Measurements from ENCODE around the gene STUB1. TPM values are rescaled to one million over a fixed set of nuclear protein-coding genes. Genes with fewer than 3 reads are reported as not detected.

STUB1 gene
- polyA plus RNA-seq, 3 donors from 2014 or later: 183 to 225 (median 194) TPM

DNA sequence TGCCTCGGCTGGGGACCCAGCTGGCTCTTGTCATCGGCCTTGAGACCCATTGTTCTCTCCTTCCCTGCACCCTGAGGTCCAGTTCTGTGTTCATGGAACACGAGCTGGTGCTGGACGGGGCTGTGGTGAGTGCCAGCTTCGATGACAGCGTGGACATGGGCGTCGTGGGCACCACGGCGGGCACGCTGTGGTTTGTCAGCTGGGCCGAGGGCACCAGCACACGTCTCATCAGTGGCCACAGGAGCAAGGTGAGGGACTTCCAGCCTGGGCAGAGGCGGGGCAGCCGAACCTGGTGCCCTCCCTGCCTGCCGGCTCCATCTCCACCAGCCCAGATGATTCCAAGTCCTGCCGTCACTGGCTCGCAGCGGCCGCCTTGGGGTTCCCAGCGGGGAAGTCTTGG, 17.6 kb upstream of the STUB1 start:
- no peak for DNase-seq

DNA sequence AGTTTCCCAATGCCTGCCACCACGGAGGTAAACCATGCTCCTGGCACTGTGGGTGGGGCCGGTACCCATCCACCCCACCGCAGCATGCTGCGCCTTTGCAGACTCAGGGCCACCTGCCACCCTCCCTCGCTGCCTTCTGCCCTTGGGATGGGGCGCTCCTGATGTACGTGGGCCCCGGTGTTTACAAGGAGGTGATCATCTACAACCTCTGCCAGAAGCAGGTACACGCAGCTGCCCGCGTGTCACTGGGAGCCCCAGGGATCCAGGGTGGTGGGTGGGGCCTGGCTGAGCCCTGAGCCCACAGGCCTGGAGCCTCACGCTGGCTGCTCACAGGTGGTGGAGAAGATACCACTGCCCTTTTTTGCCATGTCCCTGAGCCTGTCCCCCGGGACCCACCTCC, 13.6 kb upstream of the STUB1 start:
- no peaks in the 10 kb centered on the region for H3K9me3 Mint-ChIP-seq
- no peaks in the 10 kb centered on the region for H3K36me3 Mint-ChIP-seq
- H3K27me3 Mint-ChIP-seq (ENCODE audit: low read depth in 3 of 3): peaks cover 1 to 3% (median 2%) of the 10 kb centered on the region in 3 donors
- H3K4me1 Mint-ChIP-seq: peaks cover 6 to 15% of the 10 kb centered on the region in 2 donors
- no peak overlapping the region for H3K4me3 Mint-ChIP-seq
- no peak overlapping the region for H3K27ac Mint-ChIP-seq
- no peak for DNase-seq

More for the DNA sequence above, 17.6 kb upstream of the STUB1 start:
- Mint-ChIP-seq H3K9me3 (no peaks in the 10 kb centered on the region), H3K27ac (no peak overlapping the region), H3K4me3 (no peak overlapping the region), H3K36me3 (no peaks in the 10 kb centered on the region), H3K4me1 (peaks cover 2 to 13% of the 10 kb centered on the region in 2 donors), H3K27me3 (ENCODE audit: low read depth in 3 of 3) (peaks cover 0 to under 1% (median 0%) of the 10 kb centered on the region in 3 donors)

DNA sequence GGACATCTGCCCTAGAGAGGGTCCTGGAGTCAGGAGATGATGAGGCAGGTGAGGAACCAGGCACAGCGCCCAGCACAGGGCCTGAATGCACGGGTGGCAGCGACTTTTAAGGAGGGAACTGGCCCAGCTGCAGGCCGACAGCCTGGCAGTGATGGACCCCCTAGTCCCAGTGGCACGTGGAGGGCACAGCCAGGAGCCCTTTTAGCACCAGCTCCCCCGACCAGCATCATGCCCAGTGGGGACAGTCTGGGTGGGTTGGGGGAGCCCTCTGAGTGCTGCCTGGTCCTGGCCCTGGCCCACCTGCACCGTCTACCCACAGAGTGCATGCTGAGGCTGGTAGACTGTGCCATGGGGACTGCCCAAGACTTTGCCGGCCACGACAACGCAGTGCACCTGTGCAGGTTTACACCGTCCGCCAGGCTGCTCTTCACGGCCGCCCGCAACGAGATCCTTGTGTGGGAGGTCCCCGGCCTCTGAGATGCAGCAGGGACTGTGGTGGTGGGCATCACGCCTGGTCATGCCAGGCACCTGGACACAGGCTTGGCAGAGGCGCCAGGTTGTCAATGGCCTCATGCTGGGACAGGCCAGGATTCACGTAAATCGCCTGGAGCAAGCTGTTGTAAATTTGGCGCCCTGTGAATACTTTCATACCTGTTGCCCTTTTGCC, 13.0 kb upstream of the STUB1 start:
- Mint-ChIP-seq H3K4me1 (peaks cover 6 to 15% of the 10 kb centered on the region in 2 donors), H3K36me3 (no peaks in the 10 kb centered on the region), H3K4me3 (peak overlapping the region; percentile 61 to 82 (median 76)), H3K9me3 (no peaks in the 10 kb centered on the region), H3K27me3 (ENCODE audit: low read depth in 3 of 3) (peaks cover 1 to 3% (median 2%) of the 10 kb centered on the region in 3 donors), H3K27ac (peak overlapping the region; percentile 81 to 95 (median 88))
- no peak for DNase-seq

DNA sequence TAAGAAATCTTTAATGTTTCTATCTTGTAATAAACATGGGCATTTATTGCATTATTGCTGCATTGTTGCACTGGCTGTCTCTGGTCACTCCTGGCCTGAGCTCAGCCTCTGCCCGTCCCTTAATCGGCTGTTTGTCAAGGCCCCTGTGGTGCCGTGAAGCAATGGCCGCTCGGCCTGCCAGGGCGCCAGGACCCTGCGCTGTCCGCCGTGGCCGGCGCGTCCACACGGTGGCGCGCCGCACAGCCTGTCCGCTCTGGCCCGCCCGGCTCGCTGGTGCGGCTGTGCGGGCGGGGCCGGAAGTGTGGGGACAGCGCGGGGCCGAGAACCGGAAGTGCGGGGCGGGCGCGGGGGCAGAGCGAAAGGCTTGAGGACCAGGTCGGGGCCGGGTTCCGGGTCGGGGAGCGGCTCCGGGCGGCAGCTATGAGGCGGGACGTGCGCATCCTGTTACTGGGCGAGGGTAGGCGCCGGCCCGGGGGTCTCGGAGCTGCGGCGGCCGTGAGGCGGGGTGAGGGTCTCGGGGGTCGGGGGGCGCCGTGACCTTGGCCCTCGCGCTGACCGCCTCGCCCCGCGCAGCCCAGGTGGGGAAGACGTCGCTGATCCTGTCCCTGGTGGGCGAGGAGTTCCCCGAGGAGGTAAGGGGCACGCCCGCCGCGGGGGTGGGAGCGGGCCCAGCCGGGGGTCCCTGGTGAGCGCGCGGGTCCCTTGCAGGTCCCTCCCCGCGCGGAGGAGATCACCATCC, 12.3 kb upstream of the STUB1 start, which contains the start of gene RHOT2:
TSS of gene RHOT2 (plus strand) at position 353 of the 739 bp plus-strand sequence. CDS start at position 421, 68 bp downstream.
- Mint-ChIP-seq H3K4me1 (peaks cover 6 to 12% of the 10 kb centered on the region in 2 donors), H3K9me3 (no peaks in the 10 kb centered on the region), H3K36me3 (no peaks in the 10 kb centered on the region), H3K27ac (peak within 1 kb of the TSS; percentile 81 to 95 (median 88)), H3K27me3 (ENCODE audit: low read depth in 3 of 3) (peaks cover 1 to 3% (median 2%) of the 10 kb centered on the region in 3 donors), H3K4me3 (peak within 1 kb of the TSS; percentile 69 to 82 (median 76))
- DNase-seq: peak; percentile 95 to 96 (median 96)

DNA sequence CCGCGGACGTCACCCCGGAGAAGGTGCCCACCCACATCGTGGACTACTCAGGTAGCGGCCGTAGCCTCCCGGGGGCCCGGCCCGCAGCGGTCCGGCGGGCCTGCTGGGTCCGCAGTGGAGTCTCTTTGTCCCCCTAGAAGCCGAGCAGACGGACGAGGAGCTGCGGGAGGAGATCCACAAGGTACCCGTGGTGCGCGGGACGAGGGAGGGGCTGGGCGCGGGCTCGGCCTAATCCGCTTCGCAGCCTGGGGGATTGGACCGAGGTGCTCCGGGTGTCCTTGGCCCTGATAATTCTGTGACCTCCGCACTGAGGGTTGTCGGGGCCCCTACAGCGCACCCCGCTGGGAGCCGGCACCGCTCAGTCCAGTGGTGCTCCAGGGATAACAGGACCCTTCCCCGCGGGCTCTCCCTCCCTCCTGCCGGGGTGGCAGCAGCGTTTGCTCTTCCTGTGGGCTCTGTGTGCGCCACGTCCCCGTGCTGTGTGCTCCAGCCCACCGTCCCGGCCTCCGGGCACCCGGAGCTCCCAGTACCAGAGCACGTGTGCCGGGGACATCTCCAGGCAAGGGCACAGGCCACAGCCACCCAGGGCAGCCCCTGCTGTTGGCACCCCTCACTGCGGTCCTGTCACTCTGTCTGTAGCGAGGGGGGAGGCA, 11.6 kb upstream of the STUB1 start:
- Mint-ChIP-seq H3K27ac (peak overlapping the region in 3 of 6 donors; percentile 34 to 70 (median 62)), H3K4me1 (peaks cover 6 to 11% of the 10 kb centered on the region in 2 donors), H3K4me3 (peak overlapping the region; percentile 58 to 80 (median 69)), H3K36me3 (no peaks in the 10 kb centered on the region), H3K27me3 (ENCODE audit: low read depth in 3 of 3) (peaks cover 1 to 3% (median 2%) of the 10 kb centered on the region in 3 donors), H3K9me3 (no peaks in the 10 kb centered on the region)
- no peak for DNase-seq

DNA sequence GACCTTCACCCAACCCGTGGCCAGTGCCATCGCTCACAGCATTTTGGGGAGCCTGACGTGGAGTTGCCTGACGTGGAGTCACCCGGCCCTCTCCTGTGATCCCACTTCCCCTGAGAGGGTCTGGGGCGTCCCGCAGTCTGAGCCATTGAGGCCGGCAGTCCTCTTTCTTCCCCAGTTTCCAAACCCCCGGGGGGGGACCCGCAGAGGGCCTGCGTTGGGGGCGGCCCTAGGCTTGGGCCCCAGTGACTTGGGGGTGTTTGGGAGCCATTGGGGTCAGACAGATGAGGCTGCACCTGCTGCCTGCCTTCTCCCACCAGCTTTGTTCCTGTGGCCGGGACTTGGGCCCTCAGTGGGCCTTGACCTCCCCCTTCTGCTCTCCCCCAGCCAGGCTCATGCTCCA, 10.5 kb upstream of the STUB1 start:
- Mint-ChIP-seq H3K9me3 (no peaks in the 10 kb centered on the region), H3K36me3 (no peaks in the 10 kb centered on the region), H3K27ac (peak overlapping the region in 1 of 6 donors; percentile 75)

DNA sequence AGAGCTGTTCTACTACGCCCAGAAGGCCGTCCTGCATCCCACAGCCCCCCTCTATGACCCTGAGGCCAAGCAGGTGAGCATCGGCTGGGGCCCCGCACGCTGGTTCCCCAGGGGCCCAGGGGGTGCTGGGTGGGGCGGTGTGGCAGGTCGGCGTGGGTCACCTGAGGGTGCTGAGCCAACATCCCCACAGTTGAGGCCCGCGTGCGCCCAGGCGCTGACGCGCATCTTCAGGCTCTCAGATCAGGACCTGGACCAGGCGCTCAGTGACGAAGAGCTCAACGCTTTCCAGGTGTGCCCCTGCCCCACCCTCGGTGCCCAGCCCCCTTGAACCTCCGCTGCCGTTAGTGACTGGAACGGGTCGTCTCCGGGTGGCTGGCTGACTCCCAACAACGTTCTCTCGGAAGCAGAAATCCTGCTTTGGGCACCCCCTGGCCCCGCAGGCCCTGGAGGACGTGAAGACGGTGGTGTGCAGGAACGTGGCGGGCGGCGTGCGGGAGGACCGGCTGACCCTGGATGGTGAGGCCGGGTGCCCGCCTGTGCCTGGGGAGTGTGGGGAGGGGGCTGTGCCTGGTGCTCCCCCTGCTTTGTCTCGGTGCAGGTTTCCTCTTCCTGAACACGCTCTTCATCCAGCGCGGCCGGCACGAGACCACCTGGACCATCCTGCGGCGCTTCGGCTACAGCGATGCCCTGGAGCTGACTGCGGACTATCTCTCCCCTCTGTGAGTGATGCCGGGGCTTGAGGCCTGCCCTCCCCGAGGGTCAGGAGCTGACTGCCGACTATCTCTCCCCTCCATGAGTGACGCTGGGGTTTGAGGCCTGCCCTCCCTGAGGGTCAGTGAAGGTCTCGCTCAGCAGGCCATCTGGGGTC, 9.5 kb upstream of the STUB1 start:
- Mint-ChIP-seq H3K4me3 (peak overlapping the region; percentile 18 to 63 (median 53)), H3K27ac (peak overlapping the region in 1 of 6 donors; percentile 62), H3K27me3 (ENCODE audit: low read depth in 3 of 3) (peaks cover 2 to 6% (median 4%) of the 10 kb centered on the region in 3 donors), H3K36me3 (no peaks in the 10 kb centered on the region), H3K9me3 (no peaks in the 10 kb centered on the region), H3K4me1 (peaks cover 6 to 15% of the 10 kb centered on the region in 2 donors)
- DNase-seq: no peak

More for the DNA sequence above, 10.5 kb upstream of the STUB1 start:
- H3K27me3 Mint-ChIP-seq (ENCODE audit: low read depth in 3 of 3): peaks cover 1 to 3% (median 2%) of the 10 kb centered on the region in 3 donors
- H3K4me3 Mint-ChIP-seq: peak overlapping the region; percentile 5 to 80 (median 53)
- peaks cover 6 to 11% of the 10 kb centered on the region in 2 donors for H3K4me1 Mint-ChIP-seq
- no peak for DNase-seq

DNA sequence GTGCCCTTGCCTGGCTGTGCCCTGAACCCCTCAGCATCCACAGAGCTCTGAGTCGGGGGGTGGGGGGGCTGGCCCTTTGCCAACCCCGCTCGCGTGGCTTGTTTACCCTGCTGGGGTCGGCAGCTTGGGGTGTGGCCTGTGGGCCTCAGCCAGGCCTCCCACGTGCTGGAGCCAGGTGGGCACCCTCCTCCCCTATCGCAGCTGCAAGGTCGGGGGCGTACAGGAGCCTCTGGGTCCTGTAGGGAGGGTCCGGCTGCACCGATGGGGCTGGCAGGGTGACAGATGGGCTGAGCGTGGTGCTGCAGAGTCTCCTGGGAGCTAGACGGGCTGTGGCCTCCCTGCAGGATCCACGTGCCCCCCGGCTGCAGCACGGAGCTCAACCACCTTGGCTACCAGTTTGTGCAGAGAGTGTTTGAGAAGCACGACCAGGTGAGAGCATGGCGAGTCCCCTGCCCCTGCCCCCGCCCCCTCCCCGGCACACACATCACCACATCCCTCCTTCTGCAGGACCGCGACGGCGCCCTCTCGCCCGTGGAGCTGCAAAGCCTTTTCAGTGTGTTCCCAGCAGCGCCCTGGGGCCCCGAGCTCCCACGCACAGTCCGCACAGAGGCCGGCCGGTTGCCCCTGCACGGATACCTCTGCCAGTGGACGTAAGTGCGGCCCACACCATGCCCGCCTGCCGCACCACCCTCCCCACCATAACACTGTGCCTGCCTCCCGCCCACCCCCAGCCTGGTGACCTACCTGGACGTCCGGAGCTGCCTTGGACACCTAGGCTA, 8.7 kb upstream of the STUB1 start:
- DNase-seq: no peak
- Mint-ChIP-seq H3K9me3 (no peaks in the 10 kb centered on the region), H3K4me1 (peaks cover 6 to 15% of the 10 kb centered on the region in 2 donors), H3K27ac (no peak overlapping the region), H3K36me3 (no peaks in the 10 kb centered on the region), H3K27me3 (ENCODE audit: low read depth in 3 of 3) (peaks cover 2 to 6% (median 4%) of the 10 kb centered on the region in 3 donors), H3K4me3 (no peak overlapping the region)

DNA sequence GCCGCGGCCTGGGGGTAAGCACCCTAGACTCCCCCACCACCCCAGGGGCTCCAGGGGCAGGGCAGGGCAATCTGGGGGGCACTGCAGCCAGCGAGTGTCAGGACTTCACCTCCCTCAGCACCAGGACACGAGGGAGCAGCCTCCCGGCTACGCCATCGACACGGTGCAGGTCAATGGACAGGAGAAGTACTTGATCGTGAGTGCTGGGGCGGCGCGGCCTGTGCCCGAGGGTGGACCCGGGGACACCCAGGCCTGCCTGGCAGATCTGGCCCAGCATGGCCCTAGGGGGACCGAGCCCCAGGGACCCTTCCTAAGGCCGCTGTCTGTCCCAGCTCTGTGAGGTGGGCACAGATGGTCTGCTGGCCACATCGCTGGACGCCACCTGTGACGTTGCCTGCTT, 7.8 kb upstream of the STUB1 start:
- H3K4me3 Mint-ChIP-seq: no peak overlapping the region
- no peak overlapping the region for H3K27ac Mint-ChIP-seq
- H3K9me3 Mint-ChIP-seq: no peaks in the 10 kb centered on the region
- H3K27me3 Mint-ChIP-seq (ENCODE audit: low read depth in 3 of 3): peaks cover 2 to 8% (median 4%) of the 10 kb centered on the region in 3 donors
- H3K36me3 Mint-ChIP-seq: no peaks in the 10 kb centered on the region
- DNase-seq: no peak
- peaks cover 5 to 15% of the 10 kb centered on the region in 2 donors for H3K4me1 Mint-ChIP-seq

DNA sequence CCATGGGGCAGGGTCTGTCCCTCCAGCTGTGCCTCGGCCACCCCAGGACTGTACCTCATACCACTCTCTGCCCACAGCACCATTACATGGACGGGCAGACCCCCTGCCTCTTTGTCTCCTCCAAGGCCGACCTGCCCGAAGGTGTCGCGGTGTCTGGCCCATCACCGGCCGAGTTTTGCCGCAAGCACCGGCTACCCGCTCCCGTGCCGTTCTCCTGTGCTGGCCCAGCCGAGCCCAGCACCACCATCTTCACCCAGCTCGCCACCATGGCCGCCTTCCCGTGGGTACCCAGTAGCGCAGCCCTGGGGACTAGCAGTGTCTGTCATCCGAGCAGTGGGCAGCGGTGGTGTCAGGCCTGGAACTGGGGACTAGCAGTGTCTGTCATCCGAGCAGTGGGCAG, 7.4 kb upstream of the STUB1 start:
- no peaks in the 10 kb centered on the region for H3K36me3 Mint-ChIP-seq

DNA sequence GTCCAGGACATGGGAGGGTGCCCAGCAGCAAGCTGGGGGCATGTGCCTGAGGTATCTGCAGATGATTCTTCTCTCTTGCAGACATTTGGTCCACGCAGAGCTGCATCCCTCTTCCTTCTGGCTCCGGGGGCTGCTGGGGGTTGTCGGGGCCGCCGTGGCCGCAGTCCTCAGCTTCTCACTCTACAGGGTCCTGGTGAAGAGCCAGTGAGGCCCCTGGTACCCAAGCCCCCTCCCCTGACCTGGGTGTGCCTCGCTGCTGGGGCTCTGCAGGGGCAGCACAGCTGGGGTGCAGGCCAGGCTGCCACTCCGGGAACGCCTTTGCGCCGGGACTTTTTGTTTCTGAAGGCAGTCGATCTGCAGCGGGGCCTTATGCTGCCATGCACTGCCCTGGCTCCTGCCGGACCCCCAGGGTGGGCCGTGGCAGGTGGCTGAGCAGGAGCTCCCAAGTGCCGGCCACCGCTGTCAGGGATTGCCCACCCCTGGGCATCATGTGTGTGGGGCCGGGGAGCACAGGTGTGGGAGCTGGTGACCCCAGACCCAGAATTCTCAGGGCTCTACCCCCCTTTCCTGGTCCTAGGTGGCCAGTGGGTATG, 6.7 kb upstream of the STUB1 start:
- DNase-seq: no peak
- Mint-ChIP-seq H3K9me3 (no peaks in the 10 kb centered on the region), H3K36me3 (no peaks in the 10 kb centered on the region), H3K27me3 (ENCODE audit: low read depth in 3 of 3) (peaks cover 0 to 6% (median 3%) of the 10 kb centered on the region in 3 donors), H3K4me3 (no peak overlapping the region), H3K4me1 (peaks cover 0 to 10% of the 10 kb centered on the region in 2 donors), H3K27ac (no peak overlapping the region)

More for the DNA sequence above, 7.4 kb upstream of the STUB1 start:
- Mint-ChIP-seq H3K9me3 (no peaks in the 10 kb centered on the region), H3K27me3 (ENCODE audit: low read depth in 3 of 3) (peaks cover 0 to 8% (median 3%) of the 10 kb centered on the region in 3 donors), H3K27ac (no peak overlapping the region), H3K4me3 (no peak overlapping the region), H3K4me1 (peaks cover under 1 to 10% of the 10 kb centered on the region in 2 donors)
- no peak for DNase-seq

DNA sequence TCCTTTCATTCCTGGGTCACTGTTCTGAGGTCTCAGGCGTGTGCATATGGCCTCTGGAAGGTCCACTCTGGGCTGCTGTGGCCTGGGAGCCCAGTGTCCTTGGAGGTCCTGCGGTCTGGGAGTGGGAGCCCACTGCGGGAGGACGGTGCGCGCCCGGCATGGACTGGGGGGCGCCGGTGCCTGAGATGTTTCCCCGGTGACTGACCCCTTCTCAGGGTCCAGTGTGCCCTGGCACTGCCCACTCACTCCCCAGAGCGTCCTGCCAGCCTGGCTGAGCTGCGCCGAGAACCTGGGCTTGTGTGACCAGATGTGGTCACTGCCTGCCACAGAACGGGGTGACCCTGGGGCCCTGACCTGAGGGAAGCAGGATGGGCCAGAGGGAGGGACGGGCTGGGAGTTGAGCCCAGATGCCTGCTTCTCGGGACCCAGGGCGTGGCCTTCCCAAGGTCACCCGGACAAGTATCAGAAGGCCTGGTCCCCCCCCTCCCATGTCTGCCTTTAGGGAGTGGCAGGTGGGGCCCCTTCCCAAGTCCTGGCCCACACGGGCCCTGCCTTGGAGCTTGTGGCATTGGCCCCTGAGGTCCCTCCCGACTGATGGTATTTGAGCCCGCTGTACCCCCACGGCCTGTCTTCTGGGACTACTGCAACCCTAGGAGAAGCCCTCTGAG, 5.9 kb upstream of the STUB1 start:
- Mint-ChIP-seq H3K4me3 (no peak overlapping the region), H3K9me3 (no peaks in the 10 kb centered on the region), H3K27ac (no peak overlapping the region), H3K36me3 (no peaks in the 10 kb centered on the region), H3K4me1 (peaks cover 0 to 12% of the 10 kb centered on the region in 2 donors), H3K27me3 (ENCODE audit: low read depth in 3 of 3) (peaks cover 0 to 8% (median 5%) of the 10 kb centered on the region in 3 donors)
- no peak for DNase-seq

All from immature natural killer cell (primary cell).